OCI-LY1 (cell line): ENCODE results near the gene ADAMTSL3.
"Not testable (repeated sequence)": the region's sequence is repeated elsewhere in the genome, so short reads cannot be mapped to it uniquely, and the experiment has no call there.

ENCODE experiments used
- H2AFZ ChIP-seq: fragments of 200-600 bp; sonication (generic), shearing (Covaris generic); 2 replicates; pipeline ENCODE4 v1.6.0; 2014; ENCODE audit warnings: antibody characterized with exemption, mild to moderate bottlenecking, low read length
- H3F3A ChIP-seq: fragments of 200-600 bp; sonication (generic), shearing (Covaris generic); 2 replicates; pipeline ENCODE4 v1.6.0; 2014; ENCODE audit warnings: mild to moderate bottlenecking, antibody characterized with exemption, low read length, moderate library complexity; ENCODE audit not compliant: insufficient read depth
- H3K27ac ChIP-seq: fragments of 200-600 bp; sonication (generic); 2 replicates; pipeline ENCODE4 v1.5.1; 2014; ENCODE audit warnings: low read length, mixed run types, mild to moderate bottlenecking, low read depth; ENCODE audit not compliant: poor library complexity, severe bottlenecking
- H3K27me3 ChIP-seq: fragments of 200-600 bp; sonication (generic); 2 replicates; pipeline ENCODE4 v1.6.0; 2014; ENCODE audit warnings: antibody characterized with exemption, mild to moderate bottlenecking, low read length, moderate library complexity; ENCODE audit not compliant: insufficient read depth
- H3K36me3 ChIP-seq: fragments of 200-600 bp; sonication (generic); 2 replicates; pipeline ENCODE4 v1.6.1; 2014; ENCODE audit warnings: mild to moderate bottlenecking, antibody characterized with exemption, low read length, moderate library complexity, mixed read lengths; ENCODE audit not compliant: insufficient read depth
- H3K4me1 ChIP-seq: fragments of 200-600 bp; sonication (generic); 2 replicates; pipeline ENCODE4 v1.5.1; 2014; ENCODE audit warnings: mild to moderate bottlenecking, low read length, moderate library complexity; ENCODE audit not compliant: insufficient read depth, severe bottlenecking
- H3K4me2 ChIP-seq: fragments of 200-600 bp; sonication (generic), shearing (Covaris generic); 2 replicates; pipeline ENCODE4 v1.6.1; 2014; ENCODE audit warnings: low read length
- H3K4me3 ChIP-seq: fragments of 200-600 bp; sonication (generic); 2 replicates; pipeline ENCODE4 v1.5.1; 2014; ENCODE audit warnings: low read length, low read depth, mild to moderate bottlenecking, mixed read lengths; ENCODE audit not compliant: poor library complexity, severe bottlenecking
- H3K79me2 ChIP-seq: fragments of 200-600 bp; shearing (Covaris generic); 2 replicates; pipeline ENCODE4 v1.6.1; 2016; ENCODE audit warnings: mixed run types, low read length, mixed read lengths; ENCODE audit not compliant: insufficient read depth
- H3K9ac ChIP-seq: fragments of 200-600 bp; sonication (generic), shearing (Covaris generic); 2 replicates; pipeline ENCODE4 v1.6.1; 2014; ENCODE audit warnings: mild to moderate bottlenecking, low read length, mixed read lengths
- H3K9me2 ChIP-seq: fragments of 200-600 bp; sonication (generic), shearing (Covaris generic); 2 replicates; pipeline ENCODE4 v1.6.1; 2014; ENCODE audit warnings: low read depth, mild to moderate bottlenecking, low read length, mixed read lengths
- H3K9me3 ChIP-seq: fragments of 200-600 bp; shearing (Covaris generic); 2 replicates; pipeline ENCODE4 v1.6.1; 2014; ENCODE audit warnings: low read length, mixed read lengths
- H4K20me1 ChIP-seq: fragments of 200-600 bp; sonication (generic), shearing (Covaris generic); 2 replicates; pipeline ENCODE4 v1.6.0; 2016; ENCODE audit warnings: mild to moderate bottlenecking, low read length; ENCODE audit not compliant: insufficient read depth
- CTCF ChIP-seq: fragments of 200-600 bp; sonication (generic), shearing (Covaris generic); IDR thresholded peaks from 2 replicates; pipeline ENCODE4 v1.5.1; 2017; ENCODE audit warnings: mild to moderate bottlenecking, antibody characterized with exemption, low read length, moderate library complexity, mixed read lengths
- EZH2 ChIP-seq: fragments of 200-600 bp; sonication (generic), shearing (Covaris generic); IDR thresholded peaks from 2 replicates; pipeline ENCODE4 v1.8.0; 2017; ENCODE audit warnings: borderline replicate concordance, mixed run types, mild to moderate bottlenecking, antibody characterized with exemption, low read length, moderate library complexity, mixed read lengths

The ADAMTSL3 gene

GRCh38 chr15:83747050-83747717, 93.3 kb downstream of the ADAMTSL3 start:
- Histone ChIP-seq H2AFZ (no peak overlapping the region), H3K27me3 (no peaks in the 10 kb centered on the region), H3K9me2 (no peaks in the 10 kb centered on the region), H3K4me2 (no peak overlapping the region), H4K20me1 (no peaks in the 10 kb centered on the region), H3K9me3 (no peaks in the 10 kb centered on the region), H3K27ac (no peak overlapping the region), H3K4me3 (no peak overlapping the region), H3K36me3 (no peaks in the 10 kb centered on the region), H3K4me1 (no peaks in the 10 kb centered on the region), H3K79me2 (no peaks in the 10 kb centered on the region), H3K9ac (no peak overlapping the region), H3F3A (no peaks in the 10 kb centered on the region)
- TF ChIP-seq EZH2 (no peak), CTCF (no peak)

DNA sequence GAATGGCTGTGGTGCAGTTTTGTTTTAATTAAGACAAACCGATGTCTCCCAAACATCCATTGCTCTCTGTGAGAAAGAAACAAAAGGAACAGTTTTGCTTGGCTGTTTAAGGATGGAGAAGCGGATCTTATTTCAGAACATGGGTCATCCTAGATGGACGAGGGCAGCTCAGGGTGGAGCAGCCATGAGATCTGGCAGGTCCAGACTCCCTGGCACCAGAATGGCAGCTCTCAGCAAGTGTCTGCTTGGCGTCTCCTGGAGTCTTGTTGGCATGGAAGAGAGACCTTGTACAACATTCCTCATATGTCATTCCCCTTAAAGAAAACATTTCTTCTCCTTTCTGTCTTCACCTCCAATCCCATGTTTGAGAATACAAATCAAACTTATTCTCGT, 93.8 kb downstream of the ADAMTSL3 start:
- Histone ChIP-seq H3K9ac (no peak overlapping the region), H3K9me3 (no peaks in the 10 kb centered on the region), H3K4me1 (no peaks in the 10 kb centered on the region), H3K27ac (no peak overlapping the region), H3K4me3 (no peak overlapping the region), H2AFZ (no peak overlapping the region), H3F3A (no peaks in the 10 kb centered on the region), H3K4me2 (no peak overlapping the region), H3K27me3 (no peaks in the 10 kb centered on the region), H3K36me3 (no peaks in the 10 kb centered on the region), H3K79me2 (no peaks in the 10 kb centered on the region), H3K9me2 (no peaks in the 10 kb centered on the region), H4K20me1 (no peaks in the 10 kb centered on the region)
- TF ChIP-seq EZH2 (no peak), CTCF (no peak)

DNA sequence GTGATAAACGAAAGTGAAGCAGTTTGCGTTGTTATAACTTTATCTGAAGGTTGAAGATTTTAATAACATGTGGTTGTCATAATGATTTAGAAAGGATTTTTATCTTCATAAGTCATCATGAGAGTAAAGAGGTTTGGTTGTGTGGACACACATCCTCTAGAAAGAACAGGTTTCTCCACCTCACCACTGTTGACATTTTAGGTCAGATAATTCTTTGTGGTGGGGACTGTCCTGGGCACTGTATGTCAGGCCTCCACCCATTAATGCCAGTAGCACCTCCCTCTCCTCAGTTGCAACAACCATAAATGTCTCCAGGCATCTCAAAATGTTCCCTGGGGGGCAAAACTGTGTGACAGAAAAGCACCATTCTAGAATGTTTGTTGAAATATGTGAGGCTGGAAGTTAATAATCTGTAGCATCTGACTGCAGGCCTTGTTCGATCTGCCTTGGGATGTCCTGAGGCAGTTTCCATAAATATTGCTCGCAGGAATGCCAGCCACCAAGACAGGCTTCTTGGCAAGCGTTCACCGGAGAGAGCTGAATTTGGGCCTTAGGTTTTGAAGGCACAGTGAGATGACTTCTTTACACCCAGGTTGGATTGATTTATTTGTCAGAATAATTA, 100.1 kb downstream of the ADAMTSL3 start:
- Histone ChIP-seq H3K9ac (no peak overlapping the region), H3K4me1 (no peaks in the 10 kb centered on the region), H3K36me3 (no peaks in the 10 kb centered on the region), H3K79me2 (no peaks in the 10 kb centered on the region), H3K9me2 (no peaks in the 10 kb centered on the region), H3K4me3 (no peak overlapping the region), H3K4me2 (no peak overlapping the region), H2AFZ (no peak overlapping the region), H3K27ac (no peak overlapping the region), H3F3A (no peaks in the 10 kb centered on the region), H4K20me1 (no peaks in the 10 kb centered on the region), H3K9me3 (no peaks in the 10 kb centered on the region), H3K27me3 (no peaks in the 10 kb centered on the region)
- no peak for TF ChIP-seq CTCF
- TF ChIP-seq EZH2 = no peak

DNA sequence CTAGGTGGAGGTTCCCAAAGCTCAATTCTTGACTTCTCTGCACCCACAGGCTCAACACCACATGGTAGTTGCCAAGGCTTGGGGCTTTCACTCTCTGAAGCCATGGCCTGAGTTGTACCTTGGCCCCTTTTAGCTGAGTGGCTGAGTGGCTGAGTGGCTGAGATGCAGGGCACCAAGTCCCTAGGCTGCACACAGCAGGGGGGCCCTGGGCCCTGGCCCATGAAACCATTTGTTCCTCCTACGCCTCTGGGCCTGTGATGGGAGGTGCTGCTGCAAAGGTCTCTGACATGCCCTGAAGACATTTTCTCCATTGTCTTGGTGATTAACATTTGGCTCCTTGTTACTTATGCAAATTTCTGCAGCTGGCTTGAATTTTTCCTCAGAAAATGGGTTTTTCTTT, 103.4 kb downstream of the ADAMTSL3 start:
- H3K36me3 ChIP-seq, H2AFZ ChIP-seq, H3K4me3 ChIP-seq, H3K79me2 ChIP-seq, H3K9ac ChIP-seq, H4K20me1 ChIP-seq, H3K9me2 ChIP-seq, H3K27me3 ChIP-seq, H3F3A ChIP-seq, H3K4me2 ChIP-seq, H3K9me3 ChIP-seq, H3K4me1 ChIP-seq, H3K27ac ChIP-seq: not testable (repeated sequence)
